ENCODE data around the gene RECQL5.

RECQL5 gene

DNA sequence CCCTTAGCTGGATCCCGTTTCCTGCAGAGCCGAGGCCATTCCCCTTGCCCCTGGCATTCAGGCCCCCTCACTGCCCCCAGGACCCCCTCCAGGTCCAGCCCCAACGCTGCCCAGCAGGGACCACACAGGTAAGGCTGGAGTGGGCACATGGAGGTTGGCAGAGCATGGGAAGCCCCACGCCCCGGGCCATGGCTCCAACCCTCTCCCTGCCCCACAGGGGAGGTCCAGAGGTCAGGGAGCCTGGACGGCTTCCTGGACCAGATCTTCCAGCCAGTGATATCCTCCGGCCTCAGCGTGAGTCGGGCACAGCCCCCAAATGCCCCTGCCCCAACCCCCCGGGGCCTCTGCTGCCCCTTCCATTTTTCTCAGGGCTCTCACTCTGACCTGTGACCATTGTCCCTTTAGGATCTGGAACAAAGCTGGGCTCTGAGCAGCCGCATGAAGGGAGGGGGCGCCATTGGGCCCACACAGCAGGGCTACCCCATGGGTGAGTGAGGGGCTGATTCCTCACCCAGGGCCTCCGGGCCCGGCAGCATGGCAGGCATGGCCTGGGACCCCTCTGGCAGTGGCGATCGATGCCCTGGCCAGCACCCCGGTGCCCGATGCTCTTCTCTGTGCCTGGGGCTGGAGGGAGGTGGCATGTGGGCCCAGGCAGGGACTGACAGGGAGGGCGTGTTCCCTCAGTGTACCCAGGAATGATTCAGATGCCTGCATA, 52.2 kb downstream of the RECQL5 start:
- no peak for DNase-seq (ENCODE audit: low read depth)
- TF ChIP-seq, protein P1, sequence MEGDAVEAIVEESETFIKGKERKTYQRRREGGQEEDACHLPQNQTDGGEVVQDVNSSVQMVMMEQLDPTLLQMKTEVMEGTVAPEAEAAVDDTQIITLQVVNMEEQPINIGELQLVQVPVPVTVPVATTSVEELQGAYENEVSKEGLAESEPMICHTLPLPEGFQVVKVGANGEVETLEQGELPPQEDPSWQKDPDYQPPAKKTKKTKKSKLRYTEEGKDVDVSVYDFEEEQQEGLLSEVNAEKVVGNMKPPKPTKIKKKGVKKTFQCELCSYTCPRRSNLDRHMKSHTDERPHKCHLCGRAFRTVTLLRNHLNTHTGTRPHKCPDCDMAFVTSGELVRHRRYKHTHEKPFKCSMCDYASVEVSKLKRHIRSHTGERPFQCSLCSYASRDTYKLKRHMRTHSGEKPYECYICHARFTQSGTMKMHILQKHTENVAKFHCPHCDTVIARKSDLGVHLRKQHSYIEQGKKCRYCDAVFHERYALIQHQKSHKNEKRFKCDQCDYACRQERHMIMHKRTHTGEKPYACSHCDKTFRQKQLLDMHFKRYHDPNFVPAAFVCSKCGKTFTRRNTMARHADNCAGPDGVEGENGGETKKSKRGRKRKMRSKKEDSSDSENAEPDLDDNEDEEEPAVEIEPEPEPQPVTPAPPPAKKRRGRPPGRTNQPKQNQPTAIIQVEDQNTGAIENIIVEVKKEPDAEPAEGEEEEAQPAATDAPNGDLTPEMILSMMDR (conservative IDR thresholded peaks at IDR 0.05; ENCODE audit: low read depth, low read length), result no peak

DNA sequence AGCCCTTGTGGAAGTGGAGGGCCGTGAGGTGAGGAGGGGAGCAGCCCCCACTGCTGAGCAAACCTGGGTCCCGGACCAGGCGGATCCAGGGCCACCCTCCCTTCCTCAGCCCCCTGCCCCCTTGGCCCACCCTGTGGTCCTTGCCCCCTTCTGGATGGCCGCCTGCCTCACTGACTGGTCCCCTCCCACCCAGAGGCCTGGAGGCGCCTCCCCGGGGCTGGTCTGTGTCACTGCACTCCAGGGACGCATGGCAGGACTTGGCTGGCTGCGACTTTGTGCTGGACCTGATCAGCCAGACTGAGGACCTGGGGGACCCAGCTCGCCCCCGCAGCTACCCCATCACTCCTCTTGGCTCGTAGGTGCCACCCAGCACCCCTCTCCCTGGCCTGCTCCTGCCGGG, 52.9 kb downstream of the RECQL5 start:
- TF ChIP-seq, protein P1 (conservative IDR thresholded peaks at IDR 0.05; ENCODE audit: low read depth, low read length), result peak; percentile 16
- H3K4me3 ChIP-seq (ENCODE audit: low read depth, low read length), result no peak overlapping the region
- no peak for DNase-seq (ENCODE audit: low read depth)

More for the DNA sequence above, 52.2 kb downstream of the RECQL5 start:
- no peak overlapping the region for H3K4me3 ChIP-seq (ENCODE audit: low read depth, low read length)

DNA sequence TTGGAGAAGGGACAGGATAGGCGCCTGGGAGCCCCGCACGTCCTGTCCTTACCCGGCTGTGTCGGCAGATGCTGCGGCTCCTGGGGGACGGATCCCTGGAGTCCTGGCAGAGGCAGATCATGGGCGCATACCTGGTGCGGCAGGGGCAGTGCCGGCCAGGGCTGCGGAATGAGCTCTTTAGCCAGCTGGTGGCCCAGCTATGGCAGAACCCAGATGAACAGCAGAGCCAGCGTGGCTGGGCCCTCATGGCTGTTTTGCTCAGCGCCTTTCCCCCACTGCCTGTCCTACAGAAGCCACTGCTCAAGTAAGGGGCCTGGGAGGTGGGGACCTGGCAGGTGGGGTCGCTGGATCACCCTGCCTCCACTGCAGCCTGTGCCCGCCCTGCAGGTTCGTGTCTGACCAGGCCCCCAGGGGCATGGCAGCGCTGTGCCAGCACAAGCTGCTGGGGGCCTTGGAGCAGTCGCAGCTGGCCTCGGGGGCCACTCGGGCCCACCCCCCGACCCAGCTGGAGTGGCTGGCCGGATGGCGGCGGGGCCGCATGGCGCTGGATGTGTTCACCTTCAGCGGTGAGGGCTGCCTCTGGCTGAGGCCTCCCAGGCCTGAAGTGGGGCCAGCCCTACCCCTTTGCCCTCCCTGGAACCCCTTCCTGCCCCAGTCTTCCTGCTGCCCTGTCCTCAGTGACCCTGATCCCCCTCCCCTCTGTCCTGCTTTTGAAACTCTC, 53.9 kb downstream of the RECQL5 start:
- TF ChIP-seq, protein P1 (conservative IDR thresholded peaks at IDR 0.05; ENCODE audit: low read depth, low read length), result no peak
- no peak overlapping the region for H3K4me3 ChIP-seq (ENCODE audit: low read depth, low read length)
- no peak for DNase-seq (ENCODE audit: low read depth)

DNA sequence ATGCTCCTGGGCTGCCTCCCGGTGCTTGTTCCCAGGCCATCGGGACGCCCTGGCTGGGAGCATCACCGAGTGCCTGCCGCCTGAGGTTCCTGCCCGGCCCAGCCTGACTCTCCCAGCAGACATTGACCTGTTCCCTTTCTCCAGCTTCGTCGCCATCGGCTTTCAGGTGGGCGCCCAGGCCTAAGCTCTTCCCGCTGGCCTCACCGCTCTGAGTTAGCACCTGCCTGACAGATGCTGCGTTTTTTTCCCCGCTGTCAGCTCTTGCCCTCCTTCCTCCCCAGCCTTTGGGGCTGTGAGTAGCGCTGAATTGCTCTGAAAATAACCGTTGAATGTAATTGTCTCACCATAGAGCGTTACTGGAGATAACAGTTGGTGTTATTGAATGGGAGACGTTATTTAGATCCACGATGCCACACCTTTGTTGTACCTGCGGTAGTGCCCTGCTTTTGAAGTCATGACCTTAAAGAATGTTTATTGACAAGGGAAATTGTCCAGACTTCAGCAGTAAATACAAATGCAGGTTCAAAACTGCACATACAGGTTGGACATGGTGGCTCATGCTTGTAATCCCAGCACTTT, 55.0 kb downstream of the RECQL5 start:
- no peak for DNase-seq (ENCODE audit: low read depth)
- TF ChIP-seq, protein P1 (conservative IDR thresholded peaks at IDR 0.05; ENCODE audit: low read depth, low read length), result no peak
- no peak overlapping the region for H3K4me3 ChIP-seq (ENCODE audit: low read depth, low read length)

DNA sequence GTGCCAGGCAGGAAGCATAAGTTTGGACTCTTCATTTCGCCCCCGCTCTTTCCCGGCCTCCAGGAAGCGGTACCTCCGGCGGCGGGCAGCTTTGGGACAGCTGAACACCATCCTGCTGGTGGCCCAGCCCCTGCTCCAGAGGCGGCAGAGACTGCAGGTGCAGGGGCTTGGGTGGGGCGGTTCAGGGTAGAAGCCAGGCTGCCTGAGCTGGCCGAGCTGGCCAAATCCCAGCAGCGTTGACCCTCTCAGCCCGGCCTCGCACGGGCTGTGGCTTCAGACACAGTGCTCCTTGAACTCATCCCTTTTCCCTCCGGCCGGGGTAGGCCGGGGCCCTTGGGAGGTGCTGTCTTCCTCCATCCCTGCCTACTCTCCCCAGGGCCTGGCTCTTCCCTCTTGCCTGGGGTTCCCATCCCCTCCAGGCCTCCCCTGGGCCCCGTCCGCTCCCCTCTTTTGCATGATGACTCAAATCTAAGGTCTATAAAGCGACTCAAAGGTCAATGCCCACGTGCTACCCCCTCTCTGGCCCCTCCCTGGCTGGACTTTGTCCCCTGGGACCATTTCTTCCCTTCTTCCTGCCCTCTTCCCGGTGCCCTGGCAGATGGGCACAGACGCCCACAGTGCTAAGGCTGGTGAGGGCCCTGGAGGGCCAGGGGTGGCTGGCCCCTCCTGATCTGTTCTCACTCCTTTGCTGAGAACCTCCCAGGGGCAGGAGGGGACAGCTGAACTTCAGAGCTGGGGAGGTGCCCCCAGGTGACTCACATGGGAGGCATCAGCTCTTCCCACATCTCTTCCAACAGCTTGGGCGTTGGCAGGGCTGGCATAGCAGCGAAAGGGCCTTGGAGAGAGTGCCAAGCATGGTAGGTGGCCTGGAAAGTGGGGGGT, 56.6 kb downstream of the RECQL5 start:
- DNase-seq (ENCODE audit: low read depth), result no peak
- TF ChIP-seq, protein P1 (conservative IDR thresholded peaks at IDR 0.05; ENCODE audit: low read depth, low read length), result no peak
- no peak overlapping the region for H3K4me3 ChIP-seq (ENCODE audit: low read depth, low read length)

DNA sequence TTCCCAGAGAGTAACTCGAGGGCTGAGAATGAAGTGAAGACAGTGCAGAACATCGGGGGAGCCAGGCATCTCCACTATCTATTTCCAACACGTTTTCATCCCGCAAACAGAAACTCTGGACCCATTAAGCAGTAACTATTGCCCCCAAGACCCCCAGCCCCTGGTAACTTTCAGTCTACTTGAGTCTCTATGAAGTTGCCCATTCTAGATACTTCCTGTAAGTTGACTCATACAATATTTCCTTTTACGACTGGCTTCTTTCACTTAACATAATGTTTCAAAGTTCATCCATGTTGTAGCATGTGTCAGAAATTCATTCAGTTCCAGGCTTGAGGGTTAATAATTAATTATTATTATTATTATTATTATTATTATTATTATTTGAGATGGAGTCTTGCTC, 59.9 kb downstream of the RECQL5 start:
- TF ChIP-seq, protein P1 (conservative IDR thresholded peaks at IDR 0.05; ENCODE audit: low read depth, low read length), result no peak
- no peak overlapping the region for H3K4me3 ChIP-seq (ENCODE audit: low read depth, low read length)
- no peak for DNase-seq (ENCODE audit: low read depth)
